Measurements from ENCODE around the gene TMEM237.
"Not testable (repeated sequence)": the region's sequence is repeated elsewhere in the genome, so short reads cannot be mapped to it uniquely, and the experiment has no call there.

TMEM237 gene

GRCh38 chr2:201643216-201643890 lies at the start of gene TMEM237:
TMEM237 (minus strand) TSS chr2:201643503; CDS start chr2:201643400, 103 bp downstream.
- DNase-seq (ENCODE audit: low spot score), result no peak

GRCh38 chr2:201685156-201685555 lies 41.9 kb upstream of the TMEM237 start:
- no peak for DNase-seq (ENCODE audit: low spot score)

- peak; percentile 63 for DNase-seq (ENCODE audit: low spot score)
These were observed 37.4 kb upstream of the TMEM237 start for GRCh38 chr2:201680743-201681142.

- DNase-seq (ENCODE audit: low spot score), result no peak
These were observed 35.1 kb upstream of the TMEM237 start for GRCh38 chr2:201678401-201678800.

GRCh38 chr2:201675454-201675853 lies 32.2 kb upstream of the TMEM237 start:
- no peak for DNase-seq (ENCODE audit: low spot score)

GRCh38 chr2:201674794-201675193 lies 31.5 kb upstream of the TMEM237 start:
- no peak for DNase-seq (ENCODE audit: low spot score)

- DNase-seq (ENCODE audit: low spot score), result no peak
These were observed 31.0 kb upstream of the TMEM237 start for GRCh38 chr2:201674298-201674697.

- DNase-seq (ENCODE audit: low spot score), result no peak
These were observed 30.2 kb upstream of the TMEM237 start for GRCh38 chr2:201673546-201673945.

- DNase-seq (ENCODE audit: low spot score), result not testable (repeated sequence)
These were observed 27.9 kb upstream of the TMEM237 start for GRCh38 chr2:201671205-201671604.

- DNase-seq (ENCODE audit: low spot score), result no peak
These were observed 26.6 kb upstream of the TMEM237 start for GRCh38 chr2:201669865-201670264.

GRCh38 chr2:201668402-201668910 lies 25.2 kb upstream of the TMEM237 start:
- no peak for DNase-seq (ENCODE audit: low spot score)

GRCh38 chr2:201664334-201664733 lies 21.0 kb upstream of the TMEM237 start:
- no peak for DNase-seq (ENCODE audit: low spot score)

GRCh38 chr2:201661366-201661765 lies 18.1 kb upstream of the TMEM237 start:
- no peak for DNase-seq (ENCODE audit: low spot score)

- no peak for DNase-seq (ENCODE audit: low spot score)
These were observed 17.1 kb upstream of the TMEM237 start for GRCh38 chr2:201660293-201660895.

GRCh38 chr2:201656740-201657139 lies 13.4 kb upstream of the TMEM237 start:
- no peak for DNase-seq (ENCODE audit: low spot score)

GRCh38 chr2:201656102-201656501 lies 12.8 kb upstream of the TMEM237 start:
- no peak for DNase-seq (ENCODE audit: low spot score)

GRCh38 chr2:201654616-201655384 lies 11.5 kb upstream of the TMEM237 start:
- no peak for DNase-seq (ENCODE audit: low spot score)

GRCh38 chr2:201653221-201653620 lies 9.9 kb upstream of the TMEM237 start:
- DNase-seq (ENCODE audit: low spot score), result no peak

- DNase-seq (ENCODE audit: low spot score), result no peak
These were observed 6.1 kb upstream of the TMEM237 start for GRCh38 chr2:201649442-201649841.

GRCh38 chr2:201647431-201647830 lies 4.1 kb upstream of the TMEM237 start:
- no peak for DNase-seq (ENCODE audit: low spot score)

- DNase-seq (ENCODE audit: low spot score), result no peak
These were observed 698 bp upstream of the TMEM237 start for GRCh38 chr2:201644001-201644400.

- DNase-seq (ENCODE audit: low spot score), result peak; percentile 94
These were observed 606 bp downstream of the TMEM237 start for GRCh38 chr2:201642579-201643215.
